H1 (cell line): Measurements from ENCODE around the gene RHOU. TPM values are rescaled to one million over a fixed set of nuclear protein-coding genes. Genes with fewer than 3 reads are reported as not detected.

Experiments
- CTCF ChIA-PET: fragments of 300-600 bp; sonication (Branson Sonifier 250); formaldehyde crosslinking; loops from one replicate; lab custom pipeline; 2021; ENCODE audit not compliant: partially characterized antibody; lab: Charles Lee
- POLR2A ChIA-PET: fragments of 300-600 bp; sonication (Branson Sonifier 250); formaldehyde crosslinking; loops from one replicate; lab custom pipeline; 2021; ENCODE audit warnings: inconsistent platforms; ENCODE audit not compliant: partially characterized antibody; lab: Charles Lee
- DNase-seq, 2 experiments: peaks; one replicate each; pipeline versions ENCODE4 v3.0.0 to v3.0.0-alpha.2; 2010 to 2022; ENCODE audit warnings: low spot score in 2 of 2, low read depth in 1 of 2, mixed read lengths in 1 of 2
- FAIRE-seq: peaks from 2 replicates; lab custom pipeline; 2011; peaks lifted over from hg19 to GRCh38; lab: Jason Lieb, UNC
- H2AFZ ChIP-seq: 2 replicates; pipeline ENCODE4 v1.8.1; 2012; ENCODE audit warnings: low read length, inconsistent platforms
- H2AK5ac ChIP-seq: 2 replicates; pipeline ENCODE4 v1.6.1; 2013; ENCODE audit warnings: low read depth, low read length
- H2BK120ac ChIP-seq: replicated peaks from 2 replicates; pipeline ENCODE3; 2013; ENCODE audit warnings: low read depth, low read length, inconsistent platforms
- H2BK12ac ChIP-seq: 2 replicates; pipeline ENCODE4 v1.6.1; 2013; ENCODE audit warnings: low read depth, low read length
- H2BK15ac ChIP-seq: 2 replicates; pipeline ENCODE4 v1.6.1; 2013; ENCODE audit warnings: low read length
- H2BK20ac ChIP-seq: 2 replicates; pipeline ENCODE4 v1.6.1; 2013; ENCODE audit warnings: low read length
- H2BK5ac ChIP-seq: 2 replicates; pipeline ENCODE4 v1.6.1; 2013; ENCODE audit warnings: low read depth, low read length
- H3K14ac ChIP-seq: 2 replicates; pipeline ENCODE4 v1.6.1; 2013; ENCODE audit warnings: inconsistent platforms; ENCODE audit not compliant: insufficient read length
- H3K18ac ChIP-seq: 2 replicates; pipeline ENCODE4 v1.6.1; 2013; ENCODE audit warnings: low read length; ENCODE audit errors: extremely low read depth
- H3K23ac ChIP-seq: 2 replicates; pipeline ENCODE4 v1.6.1; 2013; ENCODE audit warnings: inconsistent platforms; ENCODE audit not compliant: insufficient read length
- H3K23me2 ChIP-seq: 2 replicates; pipeline ENCODE4 v1.6.1; 2013; ENCODE audit warnings: low read depth, low read length
- H3K27ac ChIP-seq: 2 replicates; pipeline ENCODE4 v1.6.1; 2011; ENCODE audit warnings: low read depth, low read length, inconsistent platforms
- H3K27me3 ChIP-seq, 4 experiments: replicated peaks in 1 of 4; 1 replicate in 1 of 4; 2 replicates in 3 of 4; pipeline versions ENCODE4 v1.6.1 to v1.8.1; 2011 to 2013; ENCODE audit warnings: low read length in 3 of 4, mild to moderate bottlenecking in 3 of 4, inconsistent platforms in 2 of 4, mixed read lengths in 2 of 4, moderate library complexity in 1 of 4; ENCODE audit not compliant: control insufficient read depth in 3 of 4, insufficient read depth in 3 of 4; ENCODE audit errors: extremely low read depth in 1 of 4
- H3K36me3 ChIP-seq, 4 experiments: 2 replicates each; pipeline versions ENCODE4 v1.6.1 to v1.8.1; 2011 to 2013; ENCODE audit warnings: mild to moderate bottlenecking in 4 of 4, low read length in 3 of 4, moderate library complexity in 2 of 4, control low read depth in 1 of 4, inconsistent platforms in 1 of 4; ENCODE audit not compliant: insufficient read depth in 4 of 4, control insufficient read depth in 2 of 4
- H3K4ac ChIP-seq: replicated peaks from 2 replicates; pipeline ENCODE3; 2013; ENCODE audit warnings: low read length, low read depth, mixed read lengths, inconsistent platforms; ENCODE audit not compliant: insufficient read length
- H3K4me1 ChIP-seq, 4 experiments: replicated peaks in 1 of 4; 1 replicate in 1 of 4; 2 replicates in 3 of 4; pipeline versions ENCODE4 v1.6.1 to v1.8.1; 2011 to 2013; ENCODE audit warnings: low read length in 3 of 4, inconsistent platforms in 2 of 4, mixed read lengths in 1 of 4; ENCODE audit not compliant: insufficient read depth in 4 of 4, control insufficient read depth in 3 of 4
- H3K4me2 ChIP-seq, 2 experiments: 2 replicates each; pipeline versions ENCODE4 v1.6.1 to v1.8.1; 2011 to 2013; ENCODE audit warnings: low read depth in 2 of 2, low read length in 2 of 2, control low read depth in 1 of 2, inconsistent platforms in 1 of 2, mild to moderate bottlenecking in 1 of 2; ENCODE audit not compliant: insufficient read depth in 1 of 2
- H3K4me3 ChIP-seq, 4 experiments: fragments of 200-600, 300-600 bp in 1 of 4; sonication (generic), shearing (Covaris generic), sonication (Bioruptor Twin) in 1 of 4; 2 replicates each; pipeline versions ENCODE4 v1.5.1 to v1.8.1; 2011 to 2016; ENCODE audit warnings: low read length in 4 of 4, low read depth in 3 of 4, control low read depth in 2 of 4, inconsistent platforms in 2 of 4, mild to moderate bottlenecking in 2 of 4, mixed read lengths in 1 of 4, moderate library complexity in 1 of 4; ENCODE audit not compliant: insufficient read depth in 2 of 4; ENCODE audit errors: extremely low read depth in 1 of 4
- H3K56ac ChIP-seq: replicated peaks from 2 replicates; pipeline ENCODE3; 2013; ENCODE audit warnings: low read depth, mild to moderate bottlenecking, mixed read lengths, low read length, inconsistent platforms; ENCODE audit not compliant: insufficient read length
- H3K79me1 ChIP-seq: 2 replicates; pipeline ENCODE4 v1.6.1; 2013; ENCODE audit warnings: low read depth, low read length, control low read depth
- H3K79me2 ChIP-seq, 2 experiments: 2 replicates each; pipeline versions ENCODE4 v1.6.1 to v1.8.1; 2012 to 2013; ENCODE audit warnings: low read length in 2 of 2, mild to moderate bottlenecking in 2 of 2, inconsistent platforms in 1 of 2; ENCODE audit not compliant: insufficient read depth in 2 of 2, control insufficient read depth in 1 of 2
- H3K9ac ChIP-seq, 4 experiments: replicated peaks in 1 of 4; 1 replicate in 1 of 4; 2 replicates in 3 of 4; pipeline versions ENCODE4 v1.6.1 to v1.8.1; 2011 to 2013; ENCODE audit warnings: low read depth in 3 of 4, low read length in 3 of 4, control low read depth in 2 of 4, mild to moderate bottlenecking in 2 of 4, moderate library complexity in 2 of 4, inconsistent platforms in 1 of 4; ENCODE audit errors: extremely low read depth in 1 of 4
- H3K9me3 ChIP-seq, 2 experiments: 2 replicates each; pipeline versions ENCODE4 v1.6.1 to v1.8.1; 2012 to 2013; ENCODE audit warnings: mild to moderate bottlenecking in 2 of 2, moderate library complexity in 2 of 2, control low read depth in 1 of 2, inconsistent platforms in 1 of 2, low read depth in 1 of 2, low read length in 1 of 2, mixed read lengths in 1 of 2; ENCODE audit not compliant: insufficient read depth in 2 of 2
- H4K20me1 ChIP-seq, 2 experiments: replicated peaks in 1 of 2; 2 replicates each; pipeline versions ENCODE3 to v1.8.1; 2011 to 2013; ENCODE audit warnings: inconsistent platforms in 2 of 2, low read length in 2 of 2, mild to moderate bottlenecking in 1 of 2; ENCODE audit not compliant: insufficient read depth in 2 of 2, control insufficient read depth in 1 of 2
- H4K5ac ChIP-seq: 2 replicates; pipeline ENCODE4 v1.6.1; 2013; ENCODE audit warnings: low read length, low read depth, mixed read lengths, inconsistent platforms; ENCODE audit not compliant: insufficient read length
- H4K8ac ChIP-seq: 2 replicates; pipeline ENCODE4 v1.8.0; 2013; ENCODE audit warnings: mild to moderate bottlenecking, moderate library complexity, low read length, inconsistent platforms; ENCODE audit not compliant: insufficient read depth; ENCODE audit errors: extremely low read depth
- H4K91ac ChIP-seq: replicated peaks from 2 replicates; pipeline ENCODE3; 2013; ENCODE audit warnings: low read length, mixed read lengths, inconsistent platforms; ENCODE audit not compliant: insufficient read length
- BRCA1 ChIP-seq: IDR thresholded peaks from 2 replicates; pipeline ENCODE4 v1.6.1; 2012; ENCODE audit warnings: low read depth, low read length, improper control_type of control experiment
- WGBS, 2 experiments: shearing (Covaris generic) in 1 of 2; methylation state at CpG; one replicate each; pipeline versions ENCODE4 v1.1.6 to v1.1.7; 2013 to 2015; ENCODE audit warnings: low lambda C conversion rate in 2 of 2, mixed read lengths in 2 of 2, inconsistent platforms in 1 of 2, low coverage in 1 of 2, missing lambda C conversion rate in 1 of 2; ENCODE audit not compliant: insufficient replicate concordance in 2 of 2, insufficient coverage in 1 of 2, insufficient read length in 1 of 2; ENCODE audit errors: extremely low coverage in 1 of 2, missing lambda C conversion rate in 1 of 2; 5-methylcytosine and 5-hydroxymethylcytosine counted together
- polyA plus RNA-seq, 7 experiments: library from polyadenylated mRNA; depleted of rRNA in 3 of 7; stranded (reverse) in 5 of 7; unstranded in 2 of 7; fragments of >200 nt in 5 of 7; fragments of 200-250 nt in 2 of 7; gene quantifications; 1 replicate in 5 of 7; 2 replicates in 1 of 7; 4 replicates in 1 of 7; pipeline versions ENCODE4 v1.2.1 to v1.2.3, GENCODE V29; 2011 to 2013; ENCODE audit warnings: missing spikeins in 2 of 7, mixed read lengths in 2 of 7
- total RNA-seq: library from RNA; stranded (reverse); fragmentation: NEBNext Ultra II Directional; extraction: Animal tissue kit (Norgen Biotek cat#: 25700); gene quantifications from 2 replicates; pipeline ENCODE4 v1.2.1, GENCODE V29; 2021

Gene RHOU
- total and polyA plus RNA-seq, 2 of the 8 experiments (the other 6 are each of a cell fraction or from before 2014, with no cell fraction given) = 3.0 to 3.4 TPM

DNA sequence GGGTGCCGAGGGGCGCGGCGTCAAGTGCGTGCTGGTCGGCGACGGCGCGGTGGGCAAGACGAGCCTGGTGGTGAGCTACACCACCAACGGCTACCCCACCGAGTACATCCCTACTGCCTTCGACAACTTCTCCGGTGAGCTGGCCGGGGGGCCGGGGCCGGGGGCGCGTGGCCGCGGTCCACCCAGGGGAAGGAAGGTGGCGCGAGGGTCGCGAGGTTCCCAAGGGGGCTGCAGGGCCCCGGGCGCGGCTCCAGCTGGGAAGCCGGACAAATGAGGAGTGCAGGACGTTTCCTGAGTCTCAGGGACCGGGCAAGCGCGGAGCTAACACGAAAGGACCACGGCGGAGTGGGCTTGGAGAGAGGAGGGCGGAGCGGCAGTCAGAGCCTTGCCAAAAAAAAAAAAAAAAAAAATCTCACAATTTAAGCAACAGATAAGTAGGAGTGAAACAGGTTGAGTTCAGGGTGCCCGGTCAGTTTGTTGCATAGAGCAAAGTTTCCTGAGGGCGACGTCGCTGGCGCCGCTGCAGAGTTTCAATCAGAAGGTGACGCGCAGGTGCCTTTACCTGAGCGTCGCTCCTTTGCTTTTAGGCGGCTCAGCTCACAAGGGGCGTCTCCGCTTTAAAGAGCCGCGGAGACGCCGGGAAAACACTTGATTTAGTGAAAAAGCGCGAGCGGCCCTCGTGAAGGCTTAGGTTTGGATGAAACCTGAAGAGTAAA, 750 bp downstream of the RHOU start:
- H3K79me2 ChIP-seq = no peaks in the 10 kb centered on the region; a peak in 1 of 4 replicates
- no peak overlapping the region for H2BK120ac ChIP-seq
- H2BK12ac ChIP-seq = no peak overlapping the region
- H2AFZ ChIP-seq = no peak overlapping the region
- peak overlapping the region; percentile 73 to 74 for H3K4me2 ChIP-seq
- no peak overlapping the region for H4K91ac ChIP-seq
- CTCF ChIA-PET = interaction anchor here (0.7 to 2.6 kb wide), 20 partner anchors 8 to 515 kb away, joined by 3 to 10 read pairs (median 4); no protein-coding TSS in a partner anchor
- H3K4me3 ChIP-seq = peak overlapping the region; percentile 40 to 66 (median 50)
- H2BK15ac ChIP-seq = no peak overlapping the region
- 0 out of 2 replicates have a peak, but pooled peaks cover 2% of the 10 kb centered on the region for H3K79me1 ChIP-seq
- DNase-seq (peak in 1 of 2 experiments; percentile 65), FAIRE-seq (no peak)
- H4K8ac ChIP-seq = no peak overlapping the region
- H3K27ac ChIP-seq = no peak overlapping the region
- H3K18ac ChIP-seq = 0 out of 2 replicates have a peak overlapping the region, but pooled peaks have one; percentile 12
- no peaks in the 10 kb centered on the region for H3K9me3 ChIP-seq
- no peak overlapping the region for H3K56ac ChIP-seq
- peak overlapping the region in 1 of 4 experiments; percentile 53; a peak in 2 of 7 replicates for H3K9ac ChIP-seq
- H3K23ac ChIP-seq = no peak overlapping the region
- H3K23me2 ChIP-seq = no peaks in the 10 kb centered on the region; the same call in 1 of the 2 replicates
- H3K14ac ChIP-seq = no peak overlapping the region
- no peak overlapping the region for H2BK5ac ChIP-seq
- no peak overlapping the region for H4K5ac ChIP-seq
- no peak overlapping the region for H3K4ac ChIP-seq
- 1% methylated on average over 22 of the region's 60 CpGs; no CpG with 5 or more reads in 1 of the 2 experiments for WGBS, 2 experiments
- no peaks in the 10 kb centered on the region; a peak in 1 of 8 replicates for H3K36me3 ChIP-seq
- no peak overlapping the region for H2AK5ac ChIP-seq
- no peak overlapping the region for H2BK20ac ChIP-seq
- H4K20me1 ChIP-seq = peaks cover 0 to 2% of the 10 kb centered on the region in 2 experiments
- peaks cover 0 to 25% (median 11%) of the 10 kb centered on the region in 4 experiments; a peak in 5 of 7 replicates for H3K27me3 ChIP-seq
- POLR2A ChIA-PET = interaction anchor here (0.8 to 1.1 kb wide), 2 partner anchors 165 to 356 kb away, joined by 3 to 4 read pairs; no protein-coding TSS in a partner anchor
- peaks cover 0 to 3% (median 1%) of the 10 kb centered on the region in 4 experiments; a peak in 3 of 7 replicates for H3K4me1 ChIP-seq
- no peak for TF ChIP-seq BRCA1
